Measurements from ENCODE around the gene LRCH4.

- no peak for TF ChIP-seq CTCF (optimal IDR thresholded peaks at IDR 0.05 in 1 of 3, IDR thresholded peaks at IDR 0.05 in 1 of 3, conservative IDR thresholded peaks at IDR 0.05 in 1 of 3; ENCODE audit: extremely low read depth in 1 of 3, insufficient read depth in 2 of 3, low read length in 3 of 3)
- TF ChIP-seq EZH2 (IDR thresholded peaks at IDR 0.05; ENCODE audit: low read length) = no peak
Observed at GRCh38 chr7:100559127-100559526, 26.8 kb downstream of the LRCH4 start.

All from keratinocyte (primary cell).